KMS-11 (cell line): ENCODE data around the gene RPL7A.
"Not testable (repeated sequence)": the region's sequence is repeated elsewhere in the genome, so short reads cannot be mapped to it uniquely, and the experiment has no call there.

Experiments used
- H2AFZ ChIP-seq: fragments of 200-600 bp; sonication (generic); 2 replicates; pipeline ENCODE4 v1.6.1; 2016; ENCODE audit warnings: antibody characterized with exemption, mixed run types, low read depth
- H3K27ac ChIP-seq: fragments of 200-600 bp; sonication (generic); 2 replicates; pipeline ENCODE4 v1.6.1; 2016; ENCODE audit warnings: mild to moderate bottlenecking, mixed run types
- H3K27me3 ChIP-seq: fragments of 200-600 bp; sonication (generic); 2 replicates; pipeline ENCODE4 v1.6.1; 2017; ENCODE audit warnings: mild to moderate bottlenecking, low read depth, mixed run types, moderate library complexity; ENCODE audit not compliant: insufficient read depth
- H3K36me3 ChIP-seq: fragments of 200-600 bp; sonication (generic); 2 replicates; pipeline ENCODE4 v1.6.1; 2017; ENCODE audit warnings: mild to moderate bottlenecking, mixed run types; ENCODE audit not compliant: insufficient read depth
- H3K4me1 ChIP-seq: fragments of 200-600 bp; sonication (generic); 2 replicates; pipeline ENCODE4 v1.6.1; 2016; ENCODE audit warnings: mild to moderate bottlenecking, low read depth, mixed run types; ENCODE audit not compliant: poor library complexity, severe bottlenecking
- H3K4me2 ChIP-seq: fragments of 200-600 bp; sonication (generic); 2 replicates; pipeline ENCODE4 v1.7.0; 2016; ENCODE audit warnings: mild to moderate bottlenecking, mixed run types
- H3K4me3 ChIP-seq: fragments of 200-600 bp; sonication (generic); IDR thresholded peaks from 2 replicates; pipeline ENCODE4 v1.6.1; 2017; ENCODE audit warnings: low read depth, low read length, mixed read lengths; ENCODE audit not compliant: insufficient read depth
- H3K79me2 ChIP-seq: fragments of 200-600 bp; sonication (generic); 2 replicates; pipeline ENCODE4 v1.6.1; 2016; ENCODE audit warnings: low read depth, mixed run types; ENCODE audit not compliant: insufficient read depth
- H3K9ac ChIP-seq: fragments of 200-600 bp; sonication (generic); 2 replicates; pipeline ENCODE4 v1.6.1; 2016; ENCODE audit warnings: mild to moderate bottlenecking, mixed run types
- H4K20me1 ChIP-seq: fragments of 200-600 bp; sonication (generic); 2 replicates; pipeline ENCODE4 v1.6.1; 2016; ENCODE audit warnings: mild to moderate bottlenecking, mixed run types; ENCODE audit not compliant: insufficient read depth
- TF ChIP-seq, protein P1 (sequence below): fragments of 200-600 bp; sonication (generic); conservative IDR thresholded peaks from 2 replicates; pipeline ENCODE4 v1.6.1; 2017; ENCODE audit warnings: low read depth, mild to moderate bottlenecking, antibody characterized with exemption, low read length, moderate library complexity, mixed read lengths

RPL7A gene

DNA sequence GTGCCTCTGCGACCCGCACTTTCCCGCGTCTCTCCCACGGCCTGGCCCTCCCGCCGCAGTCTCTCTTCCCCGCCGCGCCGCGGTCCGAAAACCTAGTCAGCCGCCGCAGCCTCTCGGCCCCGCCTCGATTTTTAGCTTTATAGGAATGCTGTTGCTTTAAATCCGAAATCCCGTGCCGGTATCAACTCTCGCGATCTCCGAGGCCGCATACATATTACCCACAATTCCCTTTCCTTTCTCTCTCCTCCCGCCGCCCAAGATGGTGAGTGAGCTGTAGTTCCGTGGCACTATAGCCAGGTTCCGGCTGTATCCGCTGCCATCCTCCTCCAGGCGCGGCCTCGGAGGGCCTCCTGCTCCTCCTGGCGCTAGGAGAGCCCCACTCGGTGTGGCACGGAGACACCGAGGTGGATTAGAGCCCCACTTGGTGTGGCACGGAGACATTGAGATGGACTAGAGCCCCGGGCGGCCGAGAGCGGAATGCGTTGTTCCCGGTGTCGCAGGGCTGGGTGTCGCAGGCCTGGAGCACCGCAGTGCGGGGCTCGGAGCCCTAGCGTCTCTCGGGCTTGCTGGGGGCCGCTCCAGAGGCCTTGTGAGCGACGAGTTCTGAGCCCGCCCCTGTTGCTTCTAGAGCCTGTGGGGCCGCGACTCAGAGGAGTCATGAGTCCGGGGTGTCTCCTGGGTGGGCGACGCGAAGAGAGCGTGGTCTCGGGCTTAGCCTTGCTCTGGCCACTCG, at the start of gene RPL7A, which contains the start of gene MED22:
Gene RPL7A (plus strand): TSS at position 234 of the 733 bp plus-strand sequence. CDS start 26 bp downstream, at position 260.
Gene MED22 (minus strand): TSS at position 147 of the 733 bp plus-strand sequence. CDS start 1,469 bp downstream, outside the sequence.
- peaks cover 38% of the 10 kb centered on the region for H3K79me2 ChIP-seq
- peaks cover 29% of the 10 kb centered on the region for H3K36me3 ChIP-seq
- no peaks in the 10 kb centered on the region for H3K27me3 ChIP-seq
- H4K20me1 ChIP-seq = peaks cover 7% of the 10 kb centered on the region; the same call in 1 of the 2 replicates
- peak within 1 kb of the TSS; percentile 100 for H3K9ac ChIP-seq
- peaks cover 22% of the 10 kb centered on the region for H3K4me1 ChIP-seq
- H3K4me3 ChIP-seq = no peak within 1 kb of the TSS
- H2AFZ ChIP-seq = peak within 1 kb of the TSS; percentile 27; the same call in 1 of the 2 replicates
- H3K27ac ChIP-seq = peak within 1 kb of the TSS; percentile 98
- TF ChIP-seq, protein P1, sequence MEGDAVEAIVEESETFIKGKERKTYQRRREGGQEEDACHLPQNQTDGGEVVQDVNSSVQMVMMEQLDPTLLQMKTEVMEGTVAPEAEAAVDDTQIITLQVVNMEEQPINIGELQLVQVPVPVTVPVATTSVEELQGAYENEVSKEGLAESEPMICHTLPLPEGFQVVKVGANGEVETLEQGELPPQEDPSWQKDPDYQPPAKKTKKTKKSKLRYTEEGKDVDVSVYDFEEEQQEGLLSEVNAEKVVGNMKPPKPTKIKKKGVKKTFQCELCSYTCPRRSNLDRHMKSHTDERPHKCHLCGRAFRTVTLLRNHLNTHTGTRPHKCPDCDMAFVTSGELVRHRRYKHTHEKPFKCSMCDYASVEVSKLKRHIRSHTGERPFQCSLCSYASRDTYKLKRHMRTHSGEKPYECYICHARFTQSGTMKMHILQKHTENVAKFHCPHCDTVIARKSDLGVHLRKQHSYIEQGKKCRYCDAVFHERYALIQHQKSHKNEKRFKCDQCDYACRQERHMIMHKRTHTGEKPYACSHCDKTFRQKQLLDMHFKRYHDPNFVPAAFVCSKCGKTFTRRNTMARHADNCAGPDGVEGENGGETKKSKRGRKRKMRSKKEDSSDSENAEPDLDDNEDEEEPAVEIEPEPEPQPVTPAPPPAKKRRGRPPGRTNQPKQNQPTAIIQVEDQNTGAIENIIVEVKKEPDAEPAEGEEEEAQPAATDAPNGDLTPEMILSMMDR = no peak
- peak within 1 kb of the TSS; percentile 90 for H3K4me2 ChIP-seq

DNA sequence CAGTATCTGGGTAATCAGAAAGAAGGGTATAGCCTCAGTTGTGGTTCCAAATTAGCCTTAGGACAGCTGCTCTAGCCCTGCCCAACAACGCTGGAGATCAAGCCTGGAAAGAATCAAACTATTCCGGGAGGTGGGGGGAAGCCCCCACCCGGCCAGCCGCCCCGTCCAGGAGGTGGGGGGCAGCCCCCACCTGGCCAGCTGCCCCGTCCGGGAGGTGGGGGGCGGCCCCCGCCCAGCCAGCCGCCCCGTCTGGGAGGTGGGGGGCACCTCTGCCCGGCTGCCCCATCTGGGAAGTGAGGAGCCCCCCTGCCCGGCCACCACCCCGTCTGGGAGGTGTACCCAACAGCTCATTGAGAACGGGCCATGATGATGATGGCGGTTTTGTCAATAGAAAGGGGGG, 48.0 kb upstream of the RPL7A start:
- H4K20me1 ChIP-seq = not testable (repeated sequence)
- H3K27me3 ChIP-seq = peaks cover 77% of the 10 kb centered on the region

DNA sequence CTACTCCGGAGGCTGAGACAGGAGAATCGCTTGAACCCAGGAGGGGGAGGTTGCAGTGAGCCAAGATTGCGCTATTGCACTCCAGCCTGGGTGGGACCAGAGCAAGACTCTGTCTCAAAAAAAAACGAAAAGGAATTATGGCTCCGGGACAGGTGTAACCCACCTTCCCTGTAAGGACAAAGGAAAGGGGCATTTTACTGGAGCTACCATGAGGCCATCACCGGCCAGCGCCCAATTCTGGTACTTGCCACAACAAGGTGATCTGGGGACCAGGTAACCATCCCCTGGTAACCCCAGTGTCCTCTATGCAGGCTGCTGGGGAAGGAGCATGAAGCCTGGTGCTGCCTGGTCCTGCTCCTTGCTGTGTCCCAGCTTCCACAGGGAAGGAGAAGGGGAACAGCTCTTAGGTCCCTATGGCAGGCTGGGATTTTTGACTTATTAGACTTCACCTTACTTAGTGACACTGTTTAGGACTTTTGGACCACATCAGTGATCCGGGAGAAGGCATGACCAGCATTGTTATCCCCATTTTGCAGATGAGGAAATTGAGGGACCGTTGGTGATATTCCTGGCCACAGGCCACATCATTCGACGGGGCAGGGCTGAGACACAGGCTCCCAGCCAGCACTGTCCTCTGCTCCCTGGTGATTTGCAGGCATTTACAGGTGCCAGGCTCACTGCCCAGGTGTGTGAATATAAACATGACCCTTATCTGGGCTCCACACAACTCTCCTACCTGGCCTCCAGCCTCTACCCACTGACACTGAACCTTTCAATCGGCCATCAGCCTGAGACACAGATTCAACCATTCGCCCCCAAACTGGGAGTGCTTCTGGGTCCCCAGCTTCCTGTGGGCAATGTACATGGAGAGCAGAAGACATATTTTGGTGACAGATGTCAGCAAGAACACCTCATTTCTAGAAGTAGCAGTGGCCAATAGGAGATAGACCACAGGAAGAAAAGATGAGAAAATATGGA, 46.5 kb upstream of the RPL7A start:
- no peak overlapping the region for H2AFZ ChIP-seq
- H3K27ac ChIP-seq = no peak overlapping the region
- no peak overlapping the region for H3K9ac ChIP-seq
- no peaks in the 10 kb centered on the region for H4K20me1 ChIP-seq
- H3K4me3 ChIP-seq = no peak overlapping the region
- no peaks in the 10 kb centered on the region for H3K4me1 ChIP-seq
- no peaks in the 10 kb centered on the region for H3K79me2 ChIP-seq
- TF ChIP-seq, protein P1 = no peak
- peaks cover 78% of the 10 kb centered on the region for H3K27me3 ChIP-seq
- H3K36me3 ChIP-seq = no peaks in the 10 kb centered on the region
- no peak overlapping the region for H3K4me2 ChIP-seq

More for the DNA sequence above, 48.0 kb upstream of the RPL7A start:
- H3K4me2 ChIP-seq, H3K36me3 ChIP-seq, H3K4me1 ChIP-seq, H3K79me2 ChIP-seq, H3K27ac ChIP-seq, H3K9ac ChIP-seq, H2AFZ ChIP-seq, H3K4me3 ChIP-seq: not testable (repeated sequence)

DNA sequence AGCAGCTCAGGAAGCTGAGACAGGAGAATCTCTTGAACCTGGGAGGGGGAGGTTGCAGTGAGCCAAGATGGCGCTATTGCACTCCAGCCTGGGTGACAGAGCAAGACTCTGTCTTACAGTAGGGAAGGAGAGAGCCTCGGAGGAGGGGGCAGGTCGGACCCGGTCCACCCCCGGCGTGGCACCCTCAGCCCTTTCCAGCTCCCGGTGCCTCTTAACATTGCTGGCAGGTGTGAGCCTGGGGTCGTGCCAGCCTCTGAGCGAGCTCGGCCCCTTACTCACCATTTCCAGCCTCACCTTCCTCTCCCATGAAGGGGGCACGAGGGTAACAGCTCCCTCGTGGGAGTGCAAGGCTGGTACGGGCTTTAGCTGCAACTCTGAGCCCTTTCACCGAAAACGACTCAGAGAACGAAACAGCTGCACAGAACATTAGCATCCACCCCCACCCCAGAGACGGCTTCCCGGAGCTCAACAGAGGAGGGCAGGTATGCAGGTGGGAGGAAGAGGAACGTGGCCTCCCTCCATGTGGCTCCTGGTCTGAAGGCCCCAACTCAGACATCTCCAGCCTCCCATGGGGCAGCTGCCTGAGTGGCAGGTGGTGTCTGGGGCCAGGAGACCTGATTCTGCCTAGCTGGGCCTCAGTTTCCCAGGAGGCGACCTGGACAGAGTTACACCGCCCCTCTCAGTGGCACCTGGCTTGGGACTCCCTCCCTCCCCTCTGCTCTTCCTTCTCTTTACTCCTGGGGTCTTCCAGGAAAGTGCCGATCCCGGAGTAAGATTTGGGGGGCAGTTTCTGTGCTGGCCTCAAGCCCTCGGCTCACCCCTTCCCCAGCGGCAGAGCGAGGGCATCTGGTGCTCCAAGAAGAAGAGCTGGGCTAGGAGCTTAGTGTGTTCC, 44.5 kb upstream of the RPL7A start:
- no peak overlapping the region for H3K9ac ChIP-seq
- no peaks in the 10 kb centered on the region for H4K20me1 ChIP-seq
- no peaks in the 10 kb centered on the region for H3K4me1 ChIP-seq
- peaks cover 80% of the 10 kb centered on the region for H3K27me3 ChIP-seq
- H3K4me3 ChIP-seq = no peak overlapping the region
- no peaks in the 10 kb centered on the region for H3K79me2 ChIP-seq
- TF ChIP-seq, protein P1 = no peak
- H2AFZ ChIP-seq = no peak overlapping the region
- no peak overlapping the region for H3K27ac ChIP-seq
- no peak overlapping the region for H3K4me2 ChIP-seq
- H3K36me3 ChIP-seq = no peaks in the 10 kb centered on the region
